NCI-H460 (cell line): ENCODE data around the gene TTLL8. TPM values are rescaled to one million over a fixed set of nuclear protein-coding genes. Genes with fewer than 3 reads are reported as not detected.

Source experiments
- DNase-seq: peaks from one replicate; pipeline ENCODE4 v3.0.0-alpha.2; 2016; ENCODE audit warnings: low read depth; ENCODE audit errors: extremely low read depth
- total RNA-seq: library from RNA; depleted of rRNA; stranded (reverse); fragments of >200 nt; shearing (Covaris generic); gene quantifications from 2 replicates; pipeline ENCODE4 v1.2.3, GENCODE V29; 2014

Gene TTLL8
- total RNA-seq, 1 experiment from 2014 or later = not detected

- DNase-seq = no peak
Observed at GRCh38 chr22:50009251-50009650, 48.8 kb downstream of the TTLL8 start.

GRCh38 chr22:50008151-50009040 is 49.7 kb downstream of the TTLL8 start:
- no peak for DNase-seq

- DNase-seq = no peak
Observed at GRCh38 chr22:50007057-50007511, 51.0 kb downstream of the TTLL8 start.

DNA sequence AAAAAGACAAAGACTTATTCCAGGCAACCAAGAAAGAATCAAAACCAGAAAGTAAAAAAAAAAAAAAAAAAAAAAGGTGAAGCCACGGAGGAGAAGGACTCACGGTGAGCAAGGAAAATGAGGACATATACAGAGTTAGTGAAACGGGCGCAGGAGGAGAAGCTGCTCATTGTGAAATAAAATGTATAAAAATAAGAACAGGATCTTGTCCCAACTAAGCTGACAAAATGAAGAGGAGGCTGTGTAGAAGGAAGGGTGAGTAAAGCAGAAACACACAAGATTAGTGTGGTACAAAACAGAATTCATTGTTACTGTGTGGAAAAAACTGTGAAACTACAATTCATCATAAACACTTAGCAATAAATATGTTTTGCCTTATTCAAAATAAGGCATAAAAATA is 53.2 kb downstream of the TTLL8 start:
- no peak for DNase-seq

DNA sequence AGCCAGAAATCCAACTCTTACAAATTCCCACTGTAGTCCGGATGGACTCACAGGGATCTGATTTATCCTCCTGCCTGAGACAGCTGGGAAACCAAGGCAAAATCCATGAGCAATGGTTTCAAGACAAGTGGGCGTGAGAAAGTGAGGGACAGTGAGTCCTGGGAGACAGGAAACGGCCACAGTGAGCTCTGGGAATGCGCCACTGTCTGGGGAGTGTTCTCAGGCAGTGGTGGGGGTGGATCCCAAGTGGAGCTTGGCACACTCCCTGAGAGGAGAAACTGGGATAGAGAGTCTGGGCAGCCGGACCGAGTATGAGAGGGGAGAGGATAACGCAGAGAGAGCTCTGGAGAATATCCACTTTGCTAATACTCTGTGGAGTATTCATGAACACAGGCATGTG is 55.3 kb downstream of the TTLL8 start:
- no peak for DNase-seq

DNA sequence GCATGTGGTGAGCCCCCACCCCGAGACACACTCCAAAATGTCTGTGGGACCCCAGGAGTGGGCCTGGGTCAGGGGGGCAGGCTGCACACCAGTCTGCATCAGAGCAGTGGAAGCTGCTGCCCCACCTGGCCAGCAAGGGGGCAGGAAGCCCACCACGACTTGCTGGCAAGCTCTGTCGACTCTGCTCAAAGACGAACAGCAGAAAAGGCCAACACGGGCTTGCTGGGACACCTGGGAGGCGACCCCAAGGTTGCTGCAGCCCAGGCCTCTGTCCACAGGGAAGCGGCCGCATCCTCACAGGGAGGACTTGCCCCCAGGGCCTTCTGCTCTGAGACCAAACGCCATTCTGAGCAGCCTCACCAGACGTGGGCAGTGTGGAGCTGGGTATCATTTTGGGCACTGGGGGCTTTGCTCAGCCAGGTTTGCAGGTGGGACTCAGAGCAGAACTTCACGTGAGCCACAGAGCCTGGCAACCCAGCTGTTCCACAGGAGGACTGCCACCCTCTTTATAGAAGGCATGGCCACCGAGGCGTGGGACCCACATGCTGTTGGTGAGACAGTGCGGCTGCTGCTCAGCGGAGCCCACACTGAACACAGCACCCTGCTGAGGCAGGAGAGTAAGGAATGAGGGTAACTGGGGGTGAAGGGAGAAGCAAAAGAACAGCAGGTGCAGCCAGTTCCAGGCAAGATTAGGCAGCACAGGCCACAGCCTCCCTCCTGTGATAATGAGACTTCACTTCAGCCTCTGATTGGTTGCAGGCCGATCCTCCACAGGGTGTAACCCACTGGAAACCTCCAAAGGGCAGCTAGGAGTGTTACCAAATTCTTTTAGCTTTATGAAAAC is 56.5 kb downstream of the TTLL8 start:
- DNase-seq = no peak

DNA sequence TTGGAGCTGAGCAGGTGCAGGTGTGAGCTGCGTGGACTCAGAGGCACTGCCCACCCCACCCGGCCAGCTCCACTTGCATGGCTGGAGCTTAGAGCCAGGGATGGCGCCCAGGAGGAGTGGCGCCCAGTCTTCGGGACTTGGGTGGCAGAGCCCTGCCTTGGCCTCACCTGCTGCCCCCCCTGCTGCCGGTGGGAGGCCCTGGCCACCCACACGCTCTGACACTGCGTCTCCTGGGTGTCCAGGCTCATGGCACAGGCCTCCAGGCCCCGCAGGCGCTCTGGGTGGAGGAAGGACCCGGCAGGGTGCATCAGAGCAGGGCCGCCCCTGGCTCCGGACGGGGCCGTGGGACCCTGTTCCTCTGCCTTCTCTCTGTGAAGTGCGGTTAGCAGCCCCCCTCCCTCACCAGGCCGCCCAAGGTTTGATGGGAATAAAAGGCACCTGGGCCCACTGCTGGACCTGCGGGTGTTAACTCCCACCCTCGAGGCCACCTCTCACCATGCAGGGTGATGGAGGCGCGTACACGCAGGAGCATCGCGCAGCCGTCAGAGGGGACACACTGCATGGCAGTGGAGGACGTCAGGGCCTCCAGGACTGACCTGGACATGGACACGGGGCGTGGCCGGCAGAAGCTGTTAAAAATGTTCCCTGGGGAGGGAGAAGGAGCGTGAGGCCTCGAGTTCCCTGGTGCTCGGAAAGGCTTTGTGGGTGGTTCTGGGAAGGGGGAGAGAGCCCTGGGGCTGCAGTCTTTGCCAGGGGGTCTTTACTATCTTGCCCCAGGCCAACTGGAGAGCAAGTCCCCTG is 57.3 kb downstream of the TTLL8 start:
- no peak for DNase-seq

- DNase-seq = no peak
Observed at GRCh38 chr22:49999946-50000586, 58.0 kb downstream of the TTLL8 start.

DNA sequence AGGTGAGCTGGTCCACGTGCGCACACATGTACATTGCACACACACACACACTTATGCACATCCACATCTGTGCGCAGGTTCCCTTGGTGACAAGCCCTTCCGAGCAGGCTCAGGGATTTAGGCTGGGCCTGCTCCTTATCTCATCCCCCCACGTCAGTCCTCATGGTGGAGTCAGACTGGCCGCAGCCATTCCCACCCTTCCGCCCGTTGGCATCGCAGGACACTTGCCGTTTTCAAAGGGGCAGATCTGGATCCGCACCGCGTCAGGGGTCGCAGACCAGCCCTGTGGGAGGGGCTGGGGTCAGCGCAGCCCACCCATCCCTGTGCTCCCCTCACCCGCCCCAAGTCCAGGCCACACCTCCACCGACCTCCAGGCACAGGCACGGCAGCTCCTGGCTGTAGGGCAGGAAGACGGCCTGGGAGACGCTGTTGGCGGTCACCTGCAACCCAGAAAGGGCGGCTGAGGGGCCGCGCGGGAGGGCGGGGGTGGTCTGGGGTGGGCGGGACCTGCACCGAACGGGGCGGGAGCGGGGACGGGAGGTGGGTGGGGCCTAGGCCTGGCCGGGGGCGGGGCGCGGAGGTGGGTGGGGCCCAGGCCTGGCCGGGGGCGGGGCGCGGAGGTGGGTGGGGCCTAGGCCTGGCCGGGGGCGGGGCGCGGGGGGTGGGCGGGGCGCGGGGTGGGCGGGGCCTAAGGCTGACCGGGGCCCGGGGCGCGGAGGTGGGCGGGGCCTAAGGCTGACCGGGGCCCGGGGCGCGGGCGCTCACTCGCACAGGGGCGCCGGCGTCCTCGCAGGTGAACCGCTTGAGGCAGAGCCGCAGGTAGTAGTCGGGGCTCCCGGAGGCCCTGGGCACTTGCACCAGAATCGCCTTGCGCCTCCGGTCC is 58.8 kb downstream of the TTLL8 start:
- DNase-seq = no peak

DNA sequence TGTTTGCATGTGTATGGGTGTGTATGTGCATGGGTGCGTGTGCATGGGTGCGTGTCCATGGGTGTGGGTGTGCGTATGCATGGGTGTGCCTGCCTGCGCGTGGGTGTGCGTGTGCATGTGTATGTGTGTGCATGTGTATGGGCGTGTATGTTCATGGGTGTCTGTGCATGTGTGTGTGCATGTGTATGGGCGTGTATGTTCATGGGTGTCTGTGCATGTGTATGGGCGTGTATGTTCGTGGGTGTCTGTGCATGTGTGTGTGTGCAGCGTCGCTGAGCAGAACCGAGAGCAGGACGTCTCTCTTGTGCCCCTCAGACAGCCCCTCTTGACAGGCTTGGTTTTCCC is 59.4 kb downstream of the TTLL8 start:
- no peak for DNase-seq

DNA sequence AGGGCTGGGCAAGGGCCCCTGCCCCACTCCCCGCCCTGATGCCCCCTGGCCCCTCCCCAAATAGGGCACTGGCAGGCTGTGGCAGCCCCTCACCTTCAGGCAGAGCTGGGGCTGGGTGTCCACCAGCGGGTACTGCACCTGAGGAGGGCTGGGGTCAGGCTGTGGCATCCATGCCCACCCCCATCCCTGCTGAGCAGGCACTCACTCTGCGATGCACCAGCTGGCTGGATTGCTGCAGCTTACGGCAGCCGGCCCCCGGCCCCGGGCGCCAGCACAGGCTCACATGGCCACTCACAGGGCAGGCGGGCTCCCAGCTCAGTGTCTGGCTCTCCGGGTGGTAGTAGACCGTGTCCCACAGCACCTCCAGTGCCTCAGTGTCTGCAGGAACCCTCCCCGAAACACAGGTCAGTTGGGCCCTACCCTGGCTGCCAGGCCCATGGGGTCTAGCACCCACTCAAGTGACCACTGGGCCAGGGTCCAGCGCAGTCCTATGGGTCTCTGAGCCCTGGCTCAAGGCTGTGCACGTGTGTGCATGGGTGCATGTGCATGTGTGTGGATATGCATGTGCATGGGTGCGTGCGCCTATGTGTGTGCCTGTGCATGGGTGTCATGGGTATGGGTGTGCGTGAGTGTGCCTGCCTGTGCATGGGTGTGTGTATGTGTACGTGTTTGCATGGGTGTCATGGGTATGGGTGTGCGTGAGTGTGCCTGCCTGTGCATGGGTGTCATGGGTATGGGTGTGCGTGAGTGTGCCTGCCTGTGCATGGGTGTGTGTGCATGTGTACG is 60.0 kb downstream of the TTLL8 start:
- no peak for DNase-seq

DNA sequence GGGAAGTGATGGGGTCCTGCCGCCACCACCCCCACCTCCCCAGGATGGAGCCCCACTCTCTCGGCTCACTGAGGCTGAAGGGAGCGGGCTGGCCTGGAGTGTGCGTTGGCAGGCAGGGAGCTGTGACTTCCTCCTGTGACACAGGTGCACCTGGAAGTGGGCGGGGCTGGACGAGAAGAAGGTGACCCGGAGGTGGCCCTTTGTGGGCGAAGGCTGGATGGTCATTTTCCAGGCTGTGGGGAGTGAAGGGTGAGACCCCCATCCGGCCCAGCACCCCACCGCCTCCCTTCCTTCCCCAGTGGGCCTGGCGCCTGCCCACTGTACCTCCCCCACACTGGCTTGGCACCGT is 60.9 kb downstream of the TTLL8 start:
- DNase-seq = no peak

DNA sequence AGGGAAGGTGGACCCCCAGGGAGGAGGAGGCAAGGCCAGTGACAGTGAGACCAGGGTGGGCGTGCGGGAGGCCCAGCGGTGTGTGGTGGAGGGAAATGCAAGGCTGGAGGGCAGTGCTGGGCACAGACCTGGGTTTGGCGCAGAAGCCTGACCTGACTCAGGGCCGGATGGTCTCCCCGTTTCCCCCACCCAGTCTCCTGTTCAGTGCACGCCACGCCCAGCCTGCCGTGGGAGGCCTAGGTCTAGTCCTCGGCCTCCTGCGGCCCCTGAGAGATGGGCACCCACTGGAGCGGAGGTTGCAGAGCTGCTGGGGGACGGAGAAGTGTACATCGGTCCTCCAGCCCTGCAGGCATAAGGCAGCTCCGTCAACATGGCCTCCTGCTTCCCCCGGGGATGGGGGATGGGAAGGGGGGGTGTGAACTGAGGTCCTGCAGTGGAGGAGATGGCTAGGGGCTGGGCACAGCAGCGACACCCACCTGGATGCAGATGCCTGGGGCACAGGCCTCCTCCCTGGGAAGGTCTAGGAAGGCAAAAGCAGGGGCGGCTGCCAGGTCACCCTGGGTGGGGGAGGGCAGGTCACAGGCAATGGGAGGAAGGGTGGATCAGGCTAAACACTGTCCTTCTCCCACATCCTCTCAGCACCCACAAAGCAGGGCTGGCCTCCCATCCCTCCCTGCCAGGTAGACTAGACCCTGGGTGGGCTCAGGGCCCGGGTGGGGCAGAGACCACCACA is 61.4 kb downstream of the TTLL8 start:
- no peak for DNase-seq

DNA sequence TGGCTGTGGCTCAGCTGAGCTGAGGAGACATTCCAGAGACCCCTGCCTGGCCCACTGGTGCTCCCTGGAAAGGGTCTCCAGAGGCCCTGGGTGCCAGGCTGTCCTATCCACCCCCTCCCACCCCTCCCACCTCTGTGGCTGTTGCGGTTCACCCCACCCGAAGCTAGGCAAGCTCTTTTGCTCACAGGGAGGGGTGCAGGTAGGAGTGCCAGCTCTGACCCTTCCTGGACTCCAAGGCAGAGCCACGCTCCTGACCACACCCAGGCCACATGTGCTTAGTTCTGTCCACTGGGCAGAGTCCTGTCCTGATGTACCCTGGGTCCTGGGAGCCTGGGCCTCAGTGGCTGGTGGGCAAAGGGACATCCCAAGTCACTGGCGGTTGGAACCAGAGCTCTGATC is 62.0 kb downstream of the TTLL8 start:
- no peak for DNase-seq

DNA sequence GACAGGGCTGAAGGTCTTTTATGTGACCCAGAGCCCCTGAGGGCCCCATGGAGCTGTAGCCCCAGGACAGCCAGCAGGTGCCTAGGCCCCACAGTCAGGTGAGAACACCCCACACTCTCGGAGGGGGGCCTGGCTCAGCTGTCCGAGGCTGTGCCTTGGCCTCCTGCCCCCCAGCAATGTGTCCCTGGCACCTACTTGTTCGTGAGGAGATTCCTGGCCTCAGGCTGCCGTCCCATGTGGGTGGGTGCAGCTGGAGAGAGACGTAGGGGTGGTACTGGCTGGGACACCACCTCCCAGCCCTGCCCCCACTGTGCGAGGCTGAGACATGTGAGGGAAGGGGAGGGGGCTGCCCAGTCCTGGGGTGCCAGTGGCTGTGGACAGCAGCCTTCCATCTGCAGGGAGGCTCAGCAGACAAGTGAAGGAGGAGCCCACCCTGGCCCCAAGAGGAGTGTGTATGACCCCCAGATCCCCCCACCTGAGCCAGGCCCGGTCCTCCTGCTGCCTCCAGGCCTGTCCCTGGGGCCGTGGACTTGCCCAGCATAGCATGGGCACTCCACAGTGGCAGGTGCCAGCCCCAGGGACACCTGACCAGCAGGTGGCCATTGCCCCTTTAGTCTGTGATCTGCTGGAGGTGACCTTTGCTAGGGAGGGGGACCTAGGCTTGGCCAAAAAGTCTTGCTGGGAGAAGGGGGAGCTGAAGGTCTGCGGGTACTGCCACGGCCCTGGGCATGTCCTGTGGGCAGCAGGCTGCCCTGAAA is 62.6 kb downstream of the TTLL8 start:
- DNase-seq = no peak

DNA sequence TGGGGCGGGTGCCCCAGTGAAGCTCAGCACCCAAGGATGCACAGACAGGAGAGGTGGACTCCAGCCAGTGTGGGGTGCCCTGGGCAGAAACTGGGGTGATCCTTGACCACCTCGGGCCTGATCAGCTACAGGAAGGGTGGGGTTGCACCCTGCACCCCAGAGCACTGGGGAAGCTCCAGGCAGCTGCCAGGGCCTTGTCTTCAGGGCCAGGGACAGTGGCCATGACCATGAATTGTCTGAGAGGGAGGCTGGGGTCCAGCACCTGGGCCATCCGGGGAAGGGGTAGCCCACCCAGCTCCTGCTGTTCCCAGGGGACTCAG is 63.1 kb downstream of the TTLL8 start:
- DNase-seq = no peak

- no peak for DNase-seq
Observed at GRCh38 chr22:49994361-49995040, 63.6 kb downstream of the TTLL8 start.
